IMR-90 (cell line): Measurements from ENCODE around the gene PRKCB.

ENCODE experiments used
- BHLHE40 ChIP-seq: fragments of 150-350 bp; IDR thresholded peaks from 2 replicates; pipeline ENCODE4 v1.6.1; 2016; ENCODE audit warnings: mild to moderate bottlenecking, low read depth, low read length
- CHD1 ChIP-seq: IDR thresholded peaks from 2 replicates; pipeline ENCODE4 v1.6.1; 2012; ENCODE audit warnings: low read depth, low read length, improper control_type of control experiment
- ELK1 ChIP-seq: fragments of 150-350 bp; IDR thresholded peaks from 2 replicates; pipeline ENCODE4 v1.6.1; 2016; ENCODE audit warnings: low read depth, mild to moderate bottlenecking, low read length, moderate library complexity, borderline replicate concordance
- FOS ChIP-seq: fragments of 150-350 bp; IDR thresholded peaks from 2 replicates; pipeline ENCODE4 v1.6.1; 2016; ENCODE audit warnings: low read depth, low read length
- MAFK ChIP-seq: IDR thresholded peaks from 2 replicates; pipeline ENCODE4 v1.6.1; 2012; ENCODE audit warnings: low read depth, low read length, improper control_type of control experiment
- MAZ ChIP-seq: IDR thresholded peaks from 2 replicates; pipeline ENCODE4 v1.6.1; 2012; ENCODE audit warnings: low read depth, mild to moderate bottlenecking, low read length, improper control_type of control experiment, moderate library complexity, borderline replicate concordance
- MXI1 ChIP-seq: IDR thresholded peaks from 2 replicates; pipeline ENCODE4 v1.6.1; 2012; ENCODE audit warnings: low read depth, mild to moderate bottlenecking, low read length, moderate library complexity, borderline replicate concordance
- POLR2A ChIP-seq: IDR thresholded peaks from 2 replicates; pipeline ENCODE4 v1.6.1; 2012; ENCODE audit warnings: mild to moderate bottlenecking, low read depth, low read length
- RAD21 ChIP-seq: IDR thresholded peaks from 2 replicates; pipeline ENCODE4 v1.6.1; 2012; ENCODE audit warnings: low read length, improper control_type of control experiment
- RCOR1 ChIP-seq: IDR thresholded peaks from 2 replicates; pipeline ENCODE4 v1.6.1; 2012; ENCODE audit warnings: mild to moderate bottlenecking, low read length, improper control_type of control experiment; ENCODE audit not compliant: insufficient replicate concordance
- RFX5 ChIP-seq: IDR thresholded peaks from 2 replicates; pipeline ENCODE4 v1.8.0; 2012; ENCODE audit warnings: low read depth, mild to moderate bottlenecking, low read length, moderate library complexity
- TF ChIP-seq, protein P1 (sequence below): conservative IDR thresholded peaks from 2 replicates; pipeline ENCODE4 v1.5.1; 2012; ENCODE audit warnings: mild to moderate bottlenecking, low read depth, low read length, improper control_type of control experiment
- TF ChIP-seq, protein P2 (sequence below): fragments of 150-350 bp; IDR thresholded peaks from 2 replicates; pipeline ENCODE4 v1.6.1; 2017; ENCODE audit warnings: mild to moderate bottlenecking, antibody characterized with exemption, low read length, low read depth

DNA sequence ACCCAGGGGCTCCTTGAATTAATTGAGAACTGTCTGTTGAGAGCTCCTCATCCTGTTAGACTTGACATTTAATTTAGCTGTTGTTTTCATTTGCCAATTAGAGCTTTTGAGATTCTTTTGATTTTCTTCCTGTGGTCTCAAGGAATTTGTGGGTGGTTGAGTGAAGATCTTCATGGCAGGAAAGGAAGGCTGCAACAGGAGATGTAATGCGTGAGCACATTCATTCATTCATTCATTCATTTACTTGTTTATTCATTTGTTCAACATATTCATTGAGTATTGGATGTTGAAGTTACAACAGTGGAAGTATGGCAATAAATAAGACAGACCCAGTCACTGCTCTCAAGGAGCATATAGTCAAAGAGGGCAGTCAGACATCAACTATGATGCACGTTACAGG is 117.7 kb downstream of the PRKCB start:
- TF ChIP-seq, protein P1, sequence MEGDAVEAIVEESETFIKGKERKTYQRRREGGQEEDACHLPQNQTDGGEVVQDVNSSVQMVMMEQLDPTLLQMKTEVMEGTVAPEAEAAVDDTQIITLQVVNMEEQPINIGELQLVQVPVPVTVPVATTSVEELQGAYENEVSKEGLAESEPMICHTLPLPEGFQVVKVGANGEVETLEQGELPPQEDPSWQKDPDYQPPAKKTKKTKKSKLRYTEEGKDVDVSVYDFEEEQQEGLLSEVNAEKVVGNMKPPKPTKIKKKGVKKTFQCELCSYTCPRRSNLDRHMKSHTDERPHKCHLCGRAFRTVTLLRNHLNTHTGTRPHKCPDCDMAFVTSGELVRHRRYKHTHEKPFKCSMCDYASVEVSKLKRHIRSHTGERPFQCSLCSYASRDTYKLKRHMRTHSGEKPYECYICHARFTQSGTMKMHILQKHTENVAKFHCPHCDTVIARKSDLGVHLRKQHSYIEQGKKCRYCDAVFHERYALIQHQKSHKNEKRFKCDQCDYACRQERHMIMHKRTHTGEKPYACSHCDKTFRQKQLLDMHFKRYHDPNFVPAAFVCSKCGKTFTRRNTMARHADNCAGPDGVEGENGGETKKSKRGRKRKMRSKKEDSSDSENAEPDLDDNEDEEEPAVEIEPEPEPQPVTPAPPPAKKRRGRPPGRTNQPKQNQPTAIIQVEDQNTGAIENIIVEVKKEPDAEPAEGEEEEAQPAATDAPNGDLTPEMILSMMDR: no peak
- TF ChIP-seq POLR2A (no peak), CHD1 (no peak), RCOR1 (no peak), MAZ (no peak), ELK1 (no peak), BHLHE40 (no peak), MXI1 (no peak), MAFK (no peak), RFX5 (no peak), RAD21 (no peak), FOS (no peak)
- TF ChIP-seq, protein P2, sequence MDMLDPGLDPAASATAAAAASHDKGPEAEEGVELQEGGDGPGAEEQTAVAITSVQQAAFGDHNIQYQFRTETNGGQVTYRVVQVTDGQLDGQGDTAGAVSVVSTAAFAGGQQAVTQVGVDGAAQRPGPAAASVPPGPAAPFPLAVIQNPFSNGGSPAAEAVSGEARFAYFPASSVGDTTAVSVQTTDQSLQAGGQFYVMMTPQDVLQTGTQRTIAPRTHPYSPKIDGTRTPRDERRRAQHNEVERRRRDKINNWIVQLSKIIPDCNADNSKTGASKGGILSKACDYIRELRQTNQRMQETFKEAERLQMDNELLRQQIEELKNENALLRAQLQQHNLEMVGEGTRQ: no peak
